ENCODE data around the gene CDKN1B. TPM values are rescaled to one million over a fixed set of nuclear protein-coding genes. Genes with fewer than 3 reads are reported as not detected.

Gene CDKN1B
- total RNA-seq (100 to 1,000 TPM; 202 to 252 TPM), total RNA-seq (339 to 717 reads per million in 2 donors)

GRCh38 chr12:12716793-12717585 is at the start of gene CDKN1B:
CDKN1B (plus strand) TSS chr12:12717368; CDS start chr12:12717840, 472 bp downstream.
- Mint-ChIP-seq H3K4me3 (peak within 1 kb of the TSS; percentile 98), H3K27ac (peak within 1 kb of the TSS; percentile 100), H3K36me3 (ENCODE audit: low read depth) (peaks cover 21% of the 10 kb centered on the region), H3K27me3 (no peaks in the 10 kb centered on the region), H3K4me1 (peaks cover 60% of the 10 kb centered on the region)
- ATAC-seq (peak; percentile 65), DNase-seq (peak; percentile 73 to 83 (median 83))
- H3K9me3 ChIP-seq (ENCODE audit: control insufficient read depth, low read length, poor library complexity, severe bottlenecking) = no peaks in the 10 kb centered on the region

GRCh38 chr12:12668005-12668404 is 49.2 kb upstream of the CDKN1B start:
- Mint-ChIP-seq H3K27me3 (no peaks in the 10 kb centered on the region), H3K4me1 (peaks cover 2% of the 10 kb centered on the region), H3K36me3 (ENCODE audit: low read depth) (peaks cover 4% of the 10 kb centered on the region), H3K27ac (no peak overlapping the region), H3K4me3 (no peak overlapping the region)
- ATAC-seq (no peak), DNase-seq (no peak)
- no peaks in the 10 kb centered on the region for H3K9me3 ChIP-seq (ENCODE audit: control insufficient read depth, low read length, poor library complexity, severe bottlenecking)

GRCh38 chr12:12669020-12669419 is 48.1 kb upstream of the CDKN1B start:
- H3K27me3 Mint-ChIP-seq = no peaks in the 10 kb centered on the region
- H3K4me1 Mint-ChIP-seq = peaks cover 4% of the 10 kb centered on the region
- H3K27ac Mint-ChIP-seq = no peak overlapping the region
- no peak overlapping the region for H3K4me3 Mint-ChIP-seq
- no peaks in the 10 kb centered on the region for H3K9me3 ChIP-seq (ENCODE audit: control insufficient read depth, low read length, poor library complexity, severe bottlenecking)
- DNase-seq = no peak
- ATAC-seq = no peak
- H3K36me3 Mint-ChIP-seq (ENCODE audit: low read depth) = peaks cover 4% of the 10 kb centered on the region

- Mint-ChIP-seq H3K27me3 (no peaks in the 10 kb centered on the region), H3K36me3 (ENCODE audit: low read depth) (peaks cover 6% of the 10 kb centered on the region), H3K27ac (no peak overlapping the region), H3K4me1 (peaks cover 7% of the 10 kb centered on the region), H3K4me3 (no peak overlapping the region)
- ATAC-seq (no peak), DNase-seq (no peak)
- H3K9me3 ChIP-seq (ENCODE audit: control insufficient read depth, low read length, poor library complexity, severe bottlenecking) = no peaks in the 10 kb centered on the region
These were observed 45.1 kb upstream of the CDKN1B start for GRCh38 chr12:12671850-12672660.

GRCh38 chr12:12673296-12673695 is 43.9 kb upstream of the CDKN1B start:
- H3K27me3 Mint-ChIP-seq = no peaks in the 10 kb centered on the region
- H3K4me1 Mint-ChIP-seq = peaks cover 7% of the 10 kb centered on the region
- H3K27ac Mint-ChIP-seq = no peak overlapping the region
- H3K9me3 ChIP-seq (ENCODE audit: control insufficient read depth, low read length, poor library complexity, severe bottlenecking) = no peaks in the 10 kb centered on the region
- no peak overlapping the region for H3K4me3 Mint-ChIP-seq
- ATAC-seq (peak; percentile 20), DNase-seq (no peak)
- H3K36me3 Mint-ChIP-seq (ENCODE audit: low read depth) = peaks cover 6% of the 10 kb centered on the region

GRCh38 chr12:12676605-12677004 is 40.6 kb upstream of the CDKN1B start:
- no peak for DNase-seq
- H3K9me3 ChIP-seq (ENCODE audit: control insufficient read depth, low read length, poor library complexity, severe bottlenecking) = no peaks in the 10 kb centered on the region
- no peak overlapping the region for H3K27ac Mint-ChIP-seq
- peaks cover 5% of the 10 kb centered on the region for H3K36me3 Mint-ChIP-seq (ENCODE audit: low read depth)
- H3K4me1 Mint-ChIP-seq = peaks cover 5% of the 10 kb centered on the region
- H3K4me3 Mint-ChIP-seq = no peak overlapping the region
- ATAC-seq = no peak
- H3K27me3 Mint-ChIP-seq = no peaks in the 10 kb centered on the region

GRCh38 chr12:12681061-12681765 is 36.0 kb upstream of the CDKN1B start:
- Mint-ChIP-seq H3K4me1 (peaks cover 6% of the 10 kb centered on the region), H3K27ac (no peak overlapping the region), H3K36me3 (ENCODE audit: low read depth) (no peaks in the 10 kb centered on the region), H3K4me3 (no peak overlapping the region), H3K27me3 (no peaks in the 10 kb centered on the region)
- DNase-seq (no peak), ATAC-seq (no peak)
- no peaks in the 10 kb centered on the region for H3K9me3 ChIP-seq (ENCODE audit: control insufficient read depth, low read length, poor library complexity, severe bottlenecking)

- no peaks in the 10 kb centered on the region for H3K36me3 Mint-ChIP-seq (ENCODE audit: low read depth)
- no peak for ATAC-seq
- H3K27me3 Mint-ChIP-seq = no peaks in the 10 kb centered on the region
- H3K27ac Mint-ChIP-seq = no peak overlapping the region
- H3K4me3 Mint-ChIP-seq = no peak overlapping the region
- H3K4me1 Mint-ChIP-seq = peaks cover 3% of the 10 kb centered on the region
- no peak for DNase-seq
- H3K9me3 ChIP-seq (ENCODE audit: control insufficient read depth, low read length, poor library complexity, severe bottlenecking) = no peaks in the 10 kb centered on the region
These were observed 34.9 kb upstream of the CDKN1B start for GRCh38 chr12:12682284-12682683.

- no peak for DNase-seq
- Mint-ChIP-seq H3K27ac (no peak overlapping the region), H3K4me1 (peaks cover 3% of the 10 kb centered on the region), H3K36me3 (ENCODE audit: low read depth) (no peaks in the 10 kb centered on the region), H3K27me3 (no peaks in the 10 kb centered on the region), H3K4me3 (no peak overlapping the region)
- H3K9me3 ChIP-seq (ENCODE audit: control insufficient read depth, low read length, poor library complexity, severe bottlenecking) = no peaks in the 10 kb centered on the region
- ATAC-seq = no peak
These were observed 34.0 kb upstream of the CDKN1B start for GRCh38 chr12:12683136-12683697.

GRCh38 chr12:12683725-12684124 is 33.4 kb upstream of the CDKN1B start:
- Mint-ChIP-seq H3K4me3 (no peak overlapping the region), H3K27ac (no peak overlapping the region), H3K27me3 (no peaks in the 10 kb centered on the region), H3K36me3 (ENCODE audit: low read depth) (no peaks in the 10 kb centered on the region), H3K4me1 (peaks cover 3% of the 10 kb centered on the region)
- ATAC-seq = no peak
- no peak for DNase-seq
- no peaks in the 10 kb centered on the region for H3K9me3 ChIP-seq (ENCODE audit: control insufficient read depth, low read length, poor library complexity, severe bottlenecking)

GRCh38 chr12:12684375-12685106 is 32.6 kb upstream of the CDKN1B start:
- no peaks in the 10 kb centered on the region for H3K9me3 ChIP-seq (ENCODE audit: control insufficient read depth, low read length, poor library complexity, severe bottlenecking)
- DNase-seq = no peak
- Mint-ChIP-seq H3K27me3 (no peaks in the 10 kb centered on the region), H3K27ac (no peak overlapping the region), H3K4me3 (no peak overlapping the region), H3K36me3 (ENCODE audit: low read depth) (no peaks in the 10 kb centered on the region), H3K4me1 (peaks cover 3% of the 10 kb centered on the region)
- ATAC-seq = no peak

- H3K27me3 Mint-ChIP-seq = no peaks in the 10 kb centered on the region
- no peak overlapping the region for H3K4me3 Mint-ChIP-seq
- DNase-seq (no peak), ATAC-seq (no peak)
- no peaks in the 10 kb centered on the region for H3K36me3 Mint-ChIP-seq (ENCODE audit: low read depth)
- no peaks in the 10 kb centered on the region for H3K9me3 ChIP-seq (ENCODE audit: control insufficient read depth, low read length, poor library complexity, severe bottlenecking)
- H3K4me1 Mint-ChIP-seq = peaks cover 3% of the 10 kb centered on the region
- H3K27ac Mint-ChIP-seq = no peak overlapping the region
These were observed 31.9 kb upstream of the CDKN1B start for GRCh38 chr12:12685305-12685704.

All from T-helper 17 cell (primary cell).